Muscle layer of colon (tissue), 2 donors: ENCODE measurements around the gene VPS41.

Experiments
- H3K27ac ChIP-seq: one replicate; pipeline ENCODE4 v1.7.0; 2013; ENCODE audit warnings: low read depth, mild to moderate bottlenecking, low read length, moderate library complexity
- H3K27me3 ChIP-seq, 2 donors: one replicate each; pipeline ENCODE4 v1.7.0; 2013; ENCODE audit warnings: low read length in 2 of 2, mild to moderate bottlenecking in 2 of 2; ENCODE audit not compliant: insufficient read depth in 2 of 2, control insufficient read depth in 1 of 2
- H3K36me3 ChIP-seq: one replicate; pipeline ENCODE4 v1.7.0; 2013; ENCODE audit warnings: mild to moderate bottlenecking, low read length; ENCODE audit not compliant: insufficient read depth
- H3K4me1 ChIP-seq: one replicate; pipeline ENCODE4 v1.7.0; 2013; ENCODE audit warnings: mild to moderate bottlenecking, low read length; ENCODE audit not compliant: insufficient read depth
- H3K4me3 ChIP-seq, 2 donors: one replicate each; pipeline ENCODE4 v1.7.0; 2013; ENCODE audit warnings: low read length in 2 of 2, low read depth in 1 of 2, mild to moderate bottlenecking in 1 of 2, moderate library complexity in 1 of 2
- H3K9ac ChIP-seq: one replicate; pipeline ENCODE4 v1.7.0; 2013; ENCODE audit warnings: low read length
- H3K9me3 ChIP-seq: one replicate; pipeline ENCODE4 v1.7.0; 2013; ENCODE audit warnings: mild to moderate bottlenecking, low read length
- donor health status: abdominal sarcoma.
- donor health status: Adenocarcinoma of cecum.

The VPS41 gene

DNA sequence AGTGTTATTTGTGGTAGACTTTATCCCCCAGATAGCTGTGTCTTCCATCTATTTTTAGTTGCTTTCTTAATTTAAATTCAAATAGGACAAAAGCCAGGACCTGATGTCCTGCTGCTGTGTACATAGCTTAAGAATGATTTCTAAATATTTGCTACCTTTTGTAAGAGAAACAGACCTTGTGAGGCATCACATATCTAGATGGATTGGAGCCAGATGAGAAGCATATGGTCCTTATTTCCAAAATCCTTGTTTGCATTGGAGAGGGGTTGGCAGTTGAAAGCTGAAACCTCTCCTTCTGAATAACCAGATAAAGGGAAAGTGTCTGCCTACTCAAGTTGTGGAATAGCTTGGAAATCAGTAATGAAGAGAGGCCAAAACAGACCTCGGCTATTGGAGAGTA lies 227.1 kb downstream of the VPS41 start:
- Histone ChIP-seq H3K9me3 (no peaks in the 10 kb centered on the region), H3K27me3 (no peaks in the 10 kb centered on the region), H3K36me3 (no peaks in the 10 kb centered on the region), H3K9ac (no peak overlapping the region), H3K4me3 (no peak overlapping the region), H3K27ac (no peak overlapping the region), H3K4me1 (no peaks in the 10 kb centered on the region)

GRCh38 chr7:38679419-38679818 lies 229.6 kb downstream of the VPS41 start:
- Histone ChIP-seq H3K27ac (no peak overlapping the region), H3K9ac (no peak overlapping the region), H3K27me3 (no peaks in the 10 kb centered on the region), H3K9me3 (no peaks in the 10 kb centered on the region), H3K4me1 (no peaks in the 10 kb centered on the region), H3K36me3 (no peaks in the 10 kb centered on the region), H3K4me3 (no peak overlapping the region)

DNA sequence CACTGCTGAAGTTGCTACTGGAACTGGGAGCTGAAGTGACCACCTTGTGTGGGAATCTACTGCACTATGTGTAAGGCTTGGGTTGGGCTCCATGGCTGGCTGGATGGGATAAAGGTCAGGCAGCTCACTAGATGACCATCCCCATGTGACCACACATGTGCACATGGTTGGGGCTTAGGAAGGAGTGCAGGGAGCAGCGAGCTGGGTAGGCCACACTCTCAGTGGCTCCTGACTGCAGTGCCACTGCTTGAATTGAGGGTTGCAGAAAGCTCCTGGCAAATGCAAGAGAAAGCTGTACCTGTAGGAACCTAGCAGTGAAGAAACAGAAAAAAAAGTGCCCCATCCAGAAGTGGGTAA lies 230.3 kb downstream of the VPS41 start:
- no peak overlapping the region for H3K4me3 ChIP-seq
- H3K9ac ChIP-seq: no peak overlapping the region
- H3K27me3 ChIP-seq: no peaks in the 10 kb centered on the region
- H3K4me1 ChIP-seq: no peaks in the 10 kb centered on the region
- no peaks in the 10 kb centered on the region for H3K36me3 ChIP-seq
- H3K27ac ChIP-seq: no peak overlapping the region
- no peaks in the 10 kb centered on the region for H3K9me3 ChIP-seq

GRCh38 chr7:38677981-38678697 lies 230.9 kb downstream of the VPS41 start:
- H3K27me3 ChIP-seq: no peaks in the 10 kb centered on the region
- H3K9me3 ChIP-seq: no peaks in the 10 kb centered on the region
- H3K9ac ChIP-seq: no peak overlapping the region
- no peaks in the 10 kb centered on the region for H3K36me3 ChIP-seq
- no peaks in the 10 kb centered on the region for H3K4me1 ChIP-seq
- H3K27ac ChIP-seq: no peak overlapping the region
- no peak overlapping the region for H3K4me3 ChIP-seq

GRCh38 chr7:38675494-38676106 lies 233.4 kb downstream of the VPS41 start:
- H3K4me1 ChIP-seq: no peaks in the 10 kb centered on the region
- no peaks in the 10 kb centered on the region for H3K27me3 ChIP-seq
- no peak overlapping the region for H3K27ac ChIP-seq
- no peaks in the 10 kb centered on the region for H3K36me3 ChIP-seq
- H3K4me3 ChIP-seq: no peak overlapping the region
- no peaks in the 10 kb centered on the region for H3K9me3 ChIP-seq
- no peak overlapping the region for H3K9ac ChIP-seq

DNA sequence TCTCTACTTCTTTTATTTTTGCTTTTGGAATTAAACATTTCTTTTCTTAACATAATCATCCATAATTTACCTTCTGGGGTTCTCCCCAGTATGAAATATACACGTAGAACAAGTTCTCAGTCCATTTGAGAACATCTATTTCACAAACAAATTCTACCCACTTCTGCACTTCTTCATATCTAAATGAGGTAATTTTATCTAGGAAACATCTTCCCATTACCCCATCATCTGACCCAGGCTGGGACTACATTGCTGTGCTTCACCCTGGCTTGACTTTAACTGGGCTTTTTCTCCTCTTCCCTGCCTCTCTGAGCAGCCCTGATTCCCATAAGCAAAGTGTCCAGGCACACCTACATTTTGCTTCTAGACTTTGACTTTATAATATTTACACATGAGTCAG lies 234.5 kb downstream of the VPS41 start:
- Histone ChIP-seq H3K9ac (no peak overlapping the region), H3K9me3 (no peaks in the 10 kb centered on the region), H3K36me3 (no peaks in the 10 kb centered on the region), H3K4me3 (no peak overlapping the region), H3K27ac (no peak overlapping the region), H3K27me3 (no peaks in the 10 kb centered on the region), H3K4me1 (no peaks in the 10 kb centered on the region)

DNA sequence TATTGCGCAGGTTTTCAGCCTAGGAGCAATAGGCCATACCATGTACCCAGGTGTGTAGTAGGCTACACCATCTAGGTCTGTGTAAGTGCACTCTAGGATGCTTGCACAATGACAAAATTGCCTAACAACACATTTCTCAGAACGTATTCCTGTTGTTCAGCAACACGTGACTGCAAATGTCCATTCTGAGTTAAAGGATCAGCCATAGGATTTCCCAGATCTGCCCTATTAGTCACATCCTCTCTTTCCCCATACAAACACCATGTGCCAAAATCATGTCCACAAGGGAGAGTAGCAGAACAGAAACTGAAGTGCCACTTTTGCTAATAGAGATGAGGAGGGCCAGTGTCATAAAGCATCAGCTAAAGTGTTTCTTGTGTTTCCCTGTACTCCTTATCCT lies 235.2 kb downstream of the VPS41 start:
- H3K27ac ChIP-seq: no peak overlapping the region
- no peaks in the 10 kb centered on the region for H3K27me3 ChIP-seq
- H3K9ac ChIP-seq: no peak overlapping the region
- H3K4me3 ChIP-seq: no peak overlapping the region
- no peaks in the 10 kb centered on the region for H3K4me1 ChIP-seq
- H3K36me3 ChIP-seq: no peaks in the 10 kb centered on the region
- H3K9me3 ChIP-seq: no peaks in the 10 kb centered on the region
